GM19035 (cell line): ENCODE results near the gene LGI4.

ENCODE experiments used
- ATAC-seq: cut with Tn5 transposase; IDR thresholded peaks from one replicate; pipeline ENCODE4 v1.9.1; 2021; ENCODE audit not compliant: unreplicated experiment

The LGI4 gene

GRCh38 chr19:35088131-35088913 is 46.5 kb downstream of the LGI4 start:
- ATAC-seq: no peak

- no peak for ATAC-seq
Measured at GRCh38 chr19:35087393-35087792, 47.5 kb downstream of the LGI4 start.

GRCh38 chr19:35086455-35086854 is 48.4 kb downstream of the LGI4 start:
- peak; percentile 16 for ATAC-seq

GRCh38 chr19:35085947-35086346 is 48.9 kb downstream of the LGI4 start:
- peak; percentile 60 for ATAC-seq

GRCh38 chr19:35084509-35084762 is 50.4 kb downstream of the LGI4 start:
- no peak for ATAC-seq

- ATAC-seq: no peak
Measured at GRCh38 chr19:35083691-35084508, 51.0 kb downstream of the LGI4 start.

- ATAC-seq: no peak
Measured at GRCh38 chr19:35081201-35081600, 53.7 kb downstream of the LGI4 start.

- ATAC-seq: no peak
Measured at GRCh38 chr19:35080613-35081170, 54.2 kb downstream of the LGI4 start.

GRCh38 chr19:35079826-35080225 is 55.0 kb downstream of the LGI4 start:
- ATAC-seq: no peak

GRCh38 chr19:35077411-35078223 is 57.2 kb downstream of the LGI4 start:
- ATAC-seq: no peak

GRCh38 chr19:35076657-35077056 is 58.2 kb downstream of the LGI4 start:
- ATAC-seq: no peak

- no peak for ATAC-seq
Measured at GRCh38 chr19:35076026-35076370, 58.9 kb downstream of the LGI4 start.

- no peak for ATAC-seq
Measured at GRCh38 chr19:35075202-35076025, 59.4 kb downstream of the LGI4 start.
